HepG2 (cell line): Measurements from ENCODE around the gene KPNA3. TPM values are rescaled to one million over a fixed set of nuclear protein-coding genes. Genes with fewer than 3 reads are reported as not detected.

Source experiments
- ATRX ChIP-seq: sonication (generic); formaldehyde crosslinking; IDR thresholded peaks from 2 replicates; pipeline ENCODE4 v1.4.0; 2020; ENCODE audit warnings: missing genetic modification reagents, borderline replicate concordance
- IRX3 ChIP-seq: sonication (generic); formaldehyde crosslinking; IDR thresholded peaks from 2 replicates; pipeline ENCODE4 v1.8.1; 2023; ENCODE audit warnings: mild to moderate bottlenecking, low read depth, missing genetic modification reagents, borderline replicate concordance
- MAFK ChIP-seq, 2 experiments: IDR thresholded peaks in 1 of 2; conservative IDR thresholded peaks in 1 of 2; 2 replicates each; pipeline ENCODE4 v1.6.1; 2011; ENCODE audit warnings: improper control_type of control experiment in 2 of 2, low read length in 2 of 2
- NCOA2 ChIP-seq: sonication (generic); formaldehyde crosslinking; IDR thresholded peaks from 2 replicates; pipeline ENCODE4 v1.8.0; 2022; ENCODE audit warnings: inconsistent platforms
- ZNF230 ChIP-seq: sonication (generic); formaldehyde crosslinking; IDR thresholded peaks from 2 replicates; pipeline ENCODE4 v1.4.0; 2020; ENCODE audit warnings: mild to moderate bottlenecking, missing genetic modification reagents
- ZNF329 ChIP-seq: sonication (generic); formaldehyde crosslinking; IDR thresholded peaks from 2 replicates; pipeline ENCODE4 v1.9.0; 2021; ENCODE audit warnings: low read depth, mild to moderate bottlenecking, missing genetic modification reagents
- ZNF713 ChIP-seq: sonication (generic); formaldehyde crosslinking; IDR thresholded peaks from 2 replicates; pipeline ENCODE4 v1.4.0; 2020; ENCODE audit warnings: mild to moderate bottlenecking, missing genetic modification reagents
- polyA plus RNA-seq, 8 experiments: library from polyadenylated mRNA; depleted of rRNA in 3 of 8; stranded (reverse) in 7 of 8; unstranded in 1 of 8; fragments of >200 nt; fragmentation: Illumina TruSeq in 4 of 8; extraction: Trizol in 4 of 8; gene quantifications; 2 replicates each; pipeline versions ENCODE4 v1.2.1 to v1.2.3, GENCODE V29; 2011 to 2016; ENCODE audit warnings: low read depth in 4 of 8, missing spikeins in 1 of 8, mixed read lengths in 1 of 8; ENCODE audit not compliant: insufficient read depth in 1 of 8
- total RNA-seq, 5 experiments: library from RNA; depleted of rRNA; stranded (reverse); fragments of >200 nt; fragmentation: Illumina TruSeq; extraction: Trizol; gene quantifications; 2 replicates each; pipeline ENCODE4 v1.2.3, GENCODE V29; 2016; ENCODE audit warnings: low read depth in 1 of 5
- TF ChIP-seq, protein P1 (sequence below), 2 experiments: sonication (generic) in 1 of 2; formaldehyde crosslinking in 1 of 2; IDR thresholded peaks; 2 replicates each; pipeline versions ENCODE4 v1.6.1 to v1.9.0; 2014 to 2022; ENCODE audit warnings: antibody characterized with exemption in 1 of 2, borderline replicate concordance in 1 of 2, inconsistent platforms in 1 of 2, low read depth in 1 of 2, missing genetic modification reagents in 1 of 2
- TF ChIP-seq, protein P2 (sequence below): sonication (generic); formaldehyde crosslinking; IDR thresholded peaks from 2 replicates; pipeline ENCODE4 v1.5.0; 2020; ENCODE audit warnings: mild to moderate bottlenecking, missing genetic modification reagents, borderline replicate concordance
- TF ChIP-seq, protein P3 (sequence below): sonication (generic); formaldehyde crosslinking; IDR thresholded peaks from 2 replicates; pipeline ENCODE4 v1.4.0; 2020; ENCODE audit warnings: mild to moderate bottlenecking, missing genetic modification reagents

Gene KPNA3
- total and polyA plus RNA-seq, 2 of the 13 experiments (the other 11 are each of a cell fraction or from before 2014, with no cell fraction given), result 13.0 to 28.9 TPM

DNA sequence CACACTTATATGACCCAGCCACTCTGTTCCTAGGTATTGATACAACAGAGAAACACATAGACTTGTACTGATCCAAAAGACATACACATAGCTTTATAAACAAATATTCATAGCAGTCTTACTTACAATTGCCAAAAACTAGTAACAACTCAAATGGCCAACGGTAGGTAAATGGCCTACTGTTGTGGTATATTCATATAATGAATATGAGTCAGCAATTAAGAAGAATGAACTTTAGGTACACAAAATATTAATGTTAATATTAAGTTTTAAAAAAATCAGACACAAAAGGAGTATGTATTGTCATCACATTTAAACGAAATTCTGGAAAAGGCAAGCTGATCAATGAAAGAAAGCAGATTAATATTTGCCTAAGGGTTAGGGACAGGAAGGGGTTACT is 19.7 kb downstream of the KPNA3 start (continued):
- TF ChIP-seq, protein P1, sequence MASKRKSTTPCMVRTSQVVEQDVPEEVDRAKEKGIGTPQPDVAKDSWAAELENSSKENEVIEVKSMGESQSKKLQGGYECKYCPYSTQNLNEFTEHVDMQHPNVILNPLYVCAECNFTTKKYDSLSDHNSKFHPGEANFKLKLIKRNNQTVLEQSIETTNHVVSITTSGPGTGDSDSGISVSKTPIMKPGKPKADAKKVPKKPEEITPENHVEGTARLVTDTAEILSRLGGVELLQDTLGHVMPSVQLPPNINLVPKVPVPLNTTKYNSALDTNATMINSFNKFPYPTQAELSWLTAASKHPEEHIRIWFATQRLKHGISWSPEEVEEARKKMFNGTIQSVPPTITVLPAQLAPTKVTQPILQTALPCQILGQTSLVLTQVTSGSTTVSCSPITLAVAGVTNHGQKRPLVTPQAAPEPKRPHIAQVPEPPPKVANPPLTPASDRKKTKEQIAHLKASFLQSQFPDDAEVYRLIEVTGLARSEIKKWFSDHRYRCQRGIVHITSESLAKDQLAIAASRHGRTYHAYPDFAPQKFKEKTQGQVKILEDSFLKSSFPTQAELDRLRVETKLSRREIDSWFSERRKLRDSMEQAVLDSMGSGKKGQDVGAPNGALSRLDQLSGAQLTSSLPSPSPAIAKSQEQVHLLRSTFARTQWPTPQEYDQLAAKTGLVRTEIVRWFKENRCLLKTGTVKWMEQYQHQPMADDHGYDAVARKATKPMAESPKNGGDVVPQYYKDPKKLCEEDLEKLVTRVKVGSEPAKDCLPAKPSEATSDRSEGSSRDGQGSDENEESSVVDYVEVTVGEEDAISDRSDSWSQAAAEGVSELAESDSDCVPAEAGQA (IDR thresholded peaks at IDR 0.05; ENCODE audit: low read depth), result no peak
- TF ChIP-seq, protein P1 (CRISPR knock-in tag; IDR thresholded peaks at IDR 0.05; ENCODE audit: borderline replicate concordance), result no peak
- TF ChIP-seq ZNF230 (CRISPR knock-in tag) (no peak), IRX3 (CRISPR knock-in tag) (no peak), MAFK (conservative IDR thresholded peaks at IDR 0.05 in 1 of 2, IDR thresholded peaks at IDR 0.05 in 1 of 2; ENCODE audit: low read length in 2 of 2) (peak in 1 of 2 experiments; percentile 53; a peak in 2 of 4 replicates), NCOA2 (CRISPR knock-in tag) (no peak), ATRX (CRISPR knock-in tag) (no peak), ZNF329 (CRISPR knock-in tag) (no peak), ZNF713 (CRISPR knock-in tag) (no peak)
- TF ChIP-seq, protein P2, sequence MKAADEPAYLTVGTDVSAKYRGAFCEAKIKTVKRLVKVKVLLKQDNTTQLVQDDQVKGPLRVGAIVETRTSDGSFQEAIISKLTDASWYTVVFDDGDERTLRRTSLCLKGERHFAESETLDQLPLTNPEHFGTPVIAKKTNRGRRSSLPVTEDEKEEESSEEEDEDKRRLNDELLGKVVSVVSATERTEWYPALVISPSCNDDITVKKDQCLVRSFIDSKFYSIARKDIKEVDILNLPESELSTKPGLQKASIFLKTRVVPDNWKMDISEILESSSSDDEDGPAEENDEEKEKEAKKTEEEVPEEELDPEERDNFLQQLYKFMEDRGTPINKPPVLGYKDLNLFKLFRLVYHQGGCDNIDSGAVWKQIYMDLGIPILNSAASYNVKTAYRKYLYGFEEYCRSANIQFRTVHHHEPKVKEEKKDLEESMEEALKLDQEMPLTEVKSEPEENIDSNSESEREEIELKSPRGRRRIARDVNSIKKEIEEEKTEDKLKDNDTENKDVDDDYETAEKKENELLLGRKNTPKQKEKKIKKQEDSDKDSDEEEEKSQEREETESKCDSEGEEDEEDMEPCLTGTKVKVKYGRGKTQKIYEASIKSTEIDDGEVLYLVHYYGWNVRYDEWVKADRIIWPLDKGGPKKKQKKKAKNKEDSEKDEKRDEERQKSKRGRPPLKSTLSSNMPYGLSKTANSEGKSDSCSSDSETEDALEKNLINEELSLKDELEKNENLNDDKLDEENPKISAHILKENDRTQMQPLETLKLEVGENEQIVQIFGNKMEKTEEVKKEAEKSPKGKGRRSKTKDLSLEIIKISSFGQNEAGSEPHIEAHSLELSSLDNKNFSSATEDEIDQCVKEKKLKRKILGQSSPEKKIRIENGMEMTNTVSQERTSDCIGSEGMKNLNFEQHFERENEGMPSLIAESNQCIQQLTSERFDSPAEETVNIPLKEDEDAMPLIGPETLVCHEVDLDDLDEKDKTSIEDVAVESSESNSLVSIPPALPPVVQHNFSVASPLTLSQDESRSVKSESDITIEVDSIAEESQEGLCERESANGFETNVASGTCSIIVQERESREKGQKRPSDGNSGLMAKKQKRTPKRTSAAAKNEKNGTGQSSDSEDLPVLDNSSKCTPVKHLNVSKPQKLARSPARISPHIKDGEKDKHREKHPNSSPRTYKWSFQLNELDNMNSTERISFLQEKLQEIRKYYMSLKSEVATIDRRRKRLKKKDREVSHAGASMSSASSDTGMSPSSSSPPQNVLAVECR (CRISPR knock-in tag), result no peak
- TF ChIP-seq, protein P3, sequence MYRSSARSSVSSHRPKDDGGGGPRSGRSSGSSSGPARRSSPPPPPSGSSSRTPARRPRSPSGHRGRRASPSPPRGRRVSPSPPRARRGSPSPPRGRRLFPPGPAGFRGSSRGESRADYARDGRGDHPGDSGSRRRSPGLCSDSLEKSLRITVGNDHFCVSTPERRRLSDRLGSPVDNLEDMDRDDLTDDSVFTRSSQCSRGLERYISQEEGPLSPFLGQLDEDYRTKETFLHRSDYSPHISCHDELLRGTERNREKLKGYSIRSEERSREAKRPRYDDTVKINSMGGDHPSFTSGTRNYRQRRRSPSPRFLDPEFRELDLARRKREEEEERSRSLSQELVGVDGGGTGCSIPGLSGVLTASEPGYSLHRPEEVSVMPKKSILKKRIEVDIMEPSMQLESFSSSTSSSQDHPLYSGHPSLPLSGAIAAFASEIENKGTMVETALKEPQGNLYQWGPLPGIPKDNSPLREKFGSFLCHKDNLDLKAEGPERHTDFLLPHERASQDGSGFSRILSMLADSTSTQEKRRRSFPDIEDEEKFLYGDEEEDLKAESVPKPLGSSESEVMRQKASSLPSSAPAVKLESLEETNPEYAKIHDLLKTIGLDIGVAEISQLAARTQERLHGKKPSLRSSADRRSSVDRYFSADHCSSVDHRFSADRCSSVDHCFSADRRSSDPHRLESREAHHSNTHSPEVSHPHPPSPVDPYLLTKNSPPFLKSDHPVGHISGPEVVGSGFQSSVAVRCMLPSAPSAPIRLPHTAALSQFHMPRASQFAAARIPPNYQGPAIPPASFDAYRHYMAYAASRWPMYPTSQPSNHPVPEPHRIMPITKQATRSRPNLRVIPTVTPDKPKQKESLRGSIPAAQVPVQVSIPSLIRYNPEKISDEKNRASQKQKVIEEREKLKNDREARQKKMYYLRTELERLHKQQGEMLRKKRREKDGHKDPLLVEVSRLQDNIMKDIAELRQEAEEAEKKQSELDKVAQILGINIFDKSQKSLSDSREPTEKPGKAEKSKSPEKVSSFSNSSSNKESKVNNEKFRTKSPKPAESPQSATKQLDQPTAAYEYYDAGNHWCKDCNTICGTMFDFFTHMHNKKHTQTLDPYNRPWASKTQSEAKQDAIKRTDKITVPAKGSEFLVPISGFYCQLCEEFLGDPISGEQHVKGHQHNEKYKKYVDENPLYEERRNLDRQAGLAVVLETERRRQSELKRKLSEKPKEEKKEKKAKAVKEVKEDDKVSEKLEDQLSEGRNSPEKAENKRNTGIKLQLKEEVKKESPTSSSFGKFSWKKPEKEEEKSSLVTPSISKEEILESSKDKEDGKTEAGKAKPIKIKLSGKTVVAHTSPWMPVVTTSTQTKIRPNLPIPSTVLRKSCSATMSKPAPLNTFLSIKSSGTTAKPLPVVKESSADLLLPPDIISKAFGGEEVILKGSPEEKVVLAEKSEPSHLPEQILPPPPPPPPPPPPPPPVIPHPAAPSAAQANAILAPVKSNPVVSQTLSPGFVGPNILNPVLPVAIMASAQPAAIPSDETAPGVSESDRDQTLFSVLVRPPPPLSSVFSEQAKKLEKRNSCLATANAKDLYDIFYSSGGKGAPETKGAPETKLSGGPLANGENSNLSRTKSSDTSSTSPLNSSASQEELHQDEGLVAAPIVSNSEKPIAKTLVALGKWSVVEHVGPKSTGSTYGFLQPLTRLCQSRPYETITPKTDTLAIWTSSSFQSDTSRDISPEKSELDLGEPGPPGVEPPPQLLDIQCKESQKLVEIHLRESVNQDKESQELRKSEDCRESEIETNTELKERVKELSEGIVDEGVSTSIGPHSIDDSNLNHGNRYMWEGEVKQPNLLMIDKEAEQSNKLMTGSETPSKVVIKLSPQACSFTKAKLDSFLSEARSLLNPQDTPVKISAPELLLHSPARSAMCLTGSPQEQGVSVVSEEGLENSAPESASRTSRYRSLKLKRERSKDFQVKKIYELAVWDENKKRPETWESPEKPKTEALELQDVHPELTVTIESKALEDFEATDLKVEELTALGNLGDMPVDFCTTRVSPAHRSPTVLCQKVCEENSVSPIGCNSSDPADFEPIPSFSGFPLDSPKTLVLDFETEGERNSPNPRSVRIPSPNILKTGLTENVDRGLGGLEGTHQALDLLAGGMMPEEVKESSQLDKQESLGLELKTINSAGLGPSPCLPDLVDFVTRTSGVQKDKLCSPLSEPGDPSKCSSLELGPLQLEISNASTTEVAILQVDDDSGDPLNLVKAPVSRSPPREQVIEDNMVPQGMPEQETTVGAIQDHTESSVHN, result no peak
